Endothelial cell of coronary artery (primary cell): ENCODE measurements around the gene PTGR1. TPM values are rescaled to one million over a fixed set of nuclear protein-coding genes. Genes with fewer than 3 reads are reported as not detected.

ENCODE experiments used
- total RNA-seq: library from RNA; depleted of rRNA; stranded (reverse); fragments of >200 nt; gene quantifications from 2 replicates; pipeline ENCODE4 v1.2.3, GENCODE V29; 2014

The PTGR1 gene
- 53.3 and 91.0 TPM in 2 replicates for total RNA-seq

GRCh38 chr9:111599092-111599954 is at the start of gene PTGR1:
Gene PTGR1, minus strand, starts transcription at chr9:111599647. Its CDS starts 2,225 bp downstream, at chr9:111597422.

DNA sequence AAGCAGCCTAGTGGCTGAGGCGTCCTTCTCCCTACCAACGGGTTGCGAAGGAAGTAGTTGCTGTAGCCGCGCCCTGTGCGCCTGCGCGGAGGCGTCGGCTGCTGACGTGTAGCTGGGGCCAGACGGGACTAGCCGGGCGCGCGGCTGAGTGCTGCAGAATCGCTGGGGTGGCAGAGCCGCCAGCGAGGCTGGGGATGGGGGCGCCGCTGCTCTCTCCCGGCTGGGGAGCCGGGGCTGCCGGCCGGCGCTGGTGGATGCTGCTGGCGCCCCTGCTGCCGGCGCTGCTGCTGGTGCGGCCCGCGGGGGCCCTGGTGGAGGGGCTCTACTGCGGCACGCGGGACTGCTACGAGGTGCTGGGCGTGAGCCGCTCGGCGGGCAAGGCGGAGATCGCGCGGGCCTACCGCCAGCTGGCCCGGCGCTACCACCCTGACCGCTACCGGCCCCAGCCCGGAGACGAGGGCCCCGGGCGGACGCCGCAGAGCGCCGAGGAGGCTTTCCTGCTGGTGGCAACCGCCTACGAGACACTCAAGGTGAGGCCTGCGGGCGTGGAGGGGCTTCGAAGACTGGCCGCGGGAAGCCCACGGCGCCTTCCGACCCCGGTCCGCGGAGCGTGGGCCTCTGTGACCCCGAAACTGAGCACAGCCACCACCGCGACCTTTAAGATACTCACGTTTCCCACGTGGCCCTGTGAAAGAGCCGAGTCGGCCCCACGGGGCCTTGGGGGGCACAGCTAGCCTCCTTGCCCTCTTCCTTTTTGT is 31.9 kb upstream of the PTGR1 start, which contains the start of gene DNAJC25:
TSS of gene DNAJC25 (plus strand) at position 121 of the 758 bp plus-strand sequence. CDS start at position 195, 74 bp downstream.

DNA sequence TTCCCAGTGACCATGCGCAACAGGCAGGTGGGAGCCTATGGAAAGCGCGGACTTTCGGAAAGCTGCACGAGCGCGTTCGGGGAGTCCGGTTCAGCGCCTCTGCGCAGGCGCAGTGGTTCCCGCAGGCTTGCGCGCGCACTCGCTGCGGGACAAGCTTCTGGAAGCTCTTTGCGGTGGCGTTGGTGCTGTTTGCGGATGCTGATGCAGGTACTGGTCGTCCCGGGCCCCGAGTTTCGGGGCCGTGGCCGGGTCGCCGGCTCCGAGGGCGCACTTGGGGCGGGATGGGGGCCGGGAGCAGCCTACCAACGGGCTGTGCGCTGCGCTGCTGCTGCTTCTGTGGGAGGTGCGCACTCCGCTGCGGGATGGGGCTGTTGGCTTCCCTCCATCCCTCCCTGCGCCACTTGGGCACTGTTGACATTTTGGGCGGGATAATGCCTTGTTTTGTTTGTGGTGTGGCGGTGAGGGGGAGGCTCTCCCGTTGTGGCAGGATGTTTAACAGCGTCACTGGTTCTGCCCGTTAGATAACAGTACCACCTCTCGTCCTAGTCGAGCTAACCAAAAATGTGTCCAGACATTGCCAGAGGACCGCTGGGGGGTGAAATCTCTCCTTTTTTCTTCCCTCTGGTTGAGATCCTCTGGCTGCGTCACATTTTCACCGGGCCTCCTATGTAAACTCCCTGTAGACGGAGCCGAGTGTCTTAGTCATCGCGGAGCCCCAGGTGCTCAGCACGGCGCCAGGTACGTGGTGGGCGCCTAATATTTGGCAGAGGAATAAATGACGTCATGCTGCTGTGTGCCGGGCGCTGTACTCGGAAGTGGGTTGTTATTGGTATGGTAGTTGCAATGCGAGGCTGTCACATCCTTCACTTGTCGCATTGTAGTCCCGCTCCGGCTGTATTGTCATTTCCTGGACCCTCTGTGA is 74.1 kb downstream of the PTGR1 start, which contains the start of gene ZNF483:
TSS of gene ZNF483 (plus strand) at position 124 of the 922 bp plus-strand sequence. CDS start 2,217 bp downstream, outside the sequence.

Other genes starting within 250 kb of the PTGR1 start
- 99.1 and 142 TPM in 2 replicates for gene ECPAS, start 115.3 kb downstream of the PTGR1 start, total RNA-seq
- 1.3 and 1.8 TPM in 2 replicates for gene ZNF483, start 74.5 kb downstream of the PTGR1 start, total RNA-seq
- 4.0 and 4.9 TPM in 2 replicates for gene DNAJC25, start 31.7 kb upstream of the PTGR1 start, total RNA-seq
- 31.5 and 43.4 TPM in 2 replicates for gene GNG10, start 62.0 kb upstream of the PTGR1 start, total RNA-seq
- gene SHOC1, start 195.3 kb upstream of the PTGR1 start, total RNA-seq = under 0.01 TPM in 1 of 2 replicates, not detected in the other